K562 (cell line): ENCODE measurements around the gene CHPF. TPM values are rescaled to one million over a fixed set of nuclear protein-coding genes. Genes with fewer than 3 reads are reported as not detected.

ENCODE experiments used
- CBX3 ChIP-seq, 2 experiments: IDR thresholded peaks; 1 replicate in 1 of 2; 2 replicates in 1 of 2; pipeline ENCODE4 v1.6.1; 2012; ENCODE audit warnings: inconsistent platforms in 2 of 2, low read length in 2 of 2, borderline replicate concordance in 1 of 2, control low read depth in 1 of 2
- COPS2 ChIP-seq: fragments of 450-650 bp; conservative IDR thresholded peaks from 2 replicates; pipeline ENCODE4 v1.6.1; 2016; ENCODE audit warnings: mild to moderate bottlenecking, moderate library complexity
- E2F1 ChIP-seq: sonication (generic); formaldehyde crosslinking; IDR thresholded peaks from 2 replicates; pipeline ENCODE4 v1.8.1; 2023; ENCODE audit warnings: mild to moderate bottlenecking, missing genetic modification reagents, moderate library complexity
- HMBOX1 ChIP-seq: sonication (generic); IDR thresholded peaks from 2 replicates; pipeline ENCODE4 v1.6.1; 2016
- ILK ChIP-seq: fragments of 450-650 bp; IDR thresholded peaks from 2 replicates; pipeline ENCODE4 v1.6.1; 2016; ENCODE audit warnings: missing genetic modification characterization, low read depth, mild to moderate bottlenecking, missing compliant biosample characterization, moderate library complexity, borderline replicate concordance
- KDM4B ChIP-seq, 2 experiments: fragments of 450-650 bp in 1 of 2; sonication (generic) in 1 of 2; IDR thresholded peaks; 2 replicates each; pipeline ENCODE4 v1.6.1; 2016 to 2017; ENCODE audit warnings: borderline replicate concordance in 2 of 2, antibody characterized with exemption in 1 of 2, low read depth in 1 of 2, mild to moderate bottlenecking in 1 of 2
- KLF1 ChIP-seq: fragments of 450-650 bp; IDR thresholded peaks from 2 replicates; pipeline ENCODE4 v1.6.1; 2016; ENCODE audit warnings: missing genetic modification characterization, missing compliant biosample characterization
- NR4A1 ChIP-seq, 2 experiments: fragments of 250-450 bp in 1 of 2; fragments of 450-650 bp in 1 of 2; sonication (Bioruptor Pico) in 1 of 2; IDR thresholded peaks; 2 replicates each; pipeline versions ENCODE4 v1.4.0 to v1.6.1; 2016 to 2020; ENCODE audit warnings: mild to moderate bottlenecking in 2 of 2, missing compliant biosample characterization in 1 of 2, missing genetic modification characterization in 1 of 2, moderate library complexity in 1 of 2
- POLR3G ChIP-seq: IDR thresholded peaks from 2 replicates; pipeline ENCODE4 v1.6.1; 2011; ENCODE audit not compliant: insufficient read length, insufficient replicate concordance; ENCODE audit errors: extremely low read depth
- RREB1 ChIP-seq: fragments of 250-450 bp; sonication (Bioruptor Pico); IDR thresholded peaks from 2 replicates; pipeline ENCODE4 v1.4.0; 2020
- SMARCC2 ChIP-seq: fragments of 450-650 bp; IDR thresholded peaks from 2 replicates; pipeline ENCODE4 v1.6.1; 2017; ENCODE audit warnings: antibody characterized with exemption, moderate library complexity, mild to moderate bottlenecking, low read depth
- SNIP1 ChIP-seq: fragments of 450-650 bp; IDR thresholded peaks from 2 replicates; pipeline ENCODE4 v1.7.1; 2017; ENCODE audit warnings: low read depth, mild to moderate bottlenecking
- ZBTB8A ChIP-seq: fragments of 450-650 bp; IDR thresholded peaks from 2 replicates; pipeline ENCODE4 v1.6.1; 2018; ENCODE audit warnings: mild to moderate bottlenecking, moderate library complexity; ENCODE audit not compliant: partially characterized antibody
- ZC3H11A ChIP-seq: IDR thresholded peaks from 2 replicates; pipeline ENCODE4 v1.6.1; 2012; ENCODE audit warnings: low read depth, low read length, improper control_type of control experiment
- ZNF232 ChIP-seq: sonication (generic); formaldehyde crosslinking; IDR thresholded peaks from 2 replicates; pipeline ENCODE4 v1.8.0; 2022; ENCODE audit warnings: mild to moderate bottlenecking, missing genetic modification reagents
- ZNF668 ChIP-seq: fragments of 250-450 bp; sonication (Bioruptor Pico); IDR thresholded peaks from 2 replicates; pipeline ENCODE4 v1.8.0; 2022; ENCODE audit warnings: mild to moderate bottlenecking, inconsistent platforms
- ZNF740 ChIP-seq, 3 experiments: fragments of 200-800 bp in 1 of 3; sonication (Bioruptor generic) in 1 of 3; sonication (generic) in 1 of 3; formaldehyde crosslinking in 1 of 3; IDR thresholded peaks; 2 replicates each; pipeline versions ENCODE4 v1.6.1 to v1.8.0; 2016 to 2022; ENCODE audit warnings: mild to moderate bottlenecking in 2 of 3, missing compliant biosample characterization in 2 of 3, missing genetic modification characterization in 2 of 3, missing genetic modification reagents in 1 of 3
- polyA plus RNA-seq, 8 experiments: library from polyadenylated mRNA; depleted of rRNA in 4 of 8; stranded (reverse) in 5 of 8; unstranded in 3 of 8; fragments of >200 nt; fragmentation: Nextera tagmentation in 2 of 8; fragmentation: Illumina TruSeq in 1 of 8; extraction: Ambion mirVana in 2 of 8; extraction: Trizol in 1 of 8; gene quantifications; 2 replicates each; pipeline versions ENCODE4 v1.2.1 to v1.2.3, GENCODE V29; 2011 to 2014; ENCODE audit warnings: inconsistent platforms in 1 of 8, missing spikeins in 1 of 8
- total RNA-seq, 7 experiments: library from RNA; depleted of rRNA in 6 of 7; stranded (reverse); fragments of >200 nt in 6 of 7; fragmentation: Illumina TruSeq in 2 of 7; extraction: Trizol in 2 of 7; gene quantifications; 2 replicates each; pipeline versions ENCODE4 v1.2.1 to v1.2.3, GENCODE V29; 2011 to 2021; ENCODE audit warnings: low replicate concordance in 1 of 7

CHPF gene
- total and polyA plus RNA-seq, 9 of the 15 experiments (the other 6 are each of a cell fraction or from before 2014, with no cell fraction given): 0.15 to 57.2 (median 7.9) TPM

GRCh38 chr2:219498280-219499057 is 45.1 kb downstream of the CHPF start, which contains the start of gene GMPPA (continued):
- 0 out of 2 replicates have a peak, but pooled peaks have one; percentile 6 for TF ChIP-seq KLF1
- TF ChIP-seq ZNF668 (CRISPR knock-in tag): no peak
- no peak for TF ChIP-seq ZBTB8A
- TF ChIP-seq COPS2: no peak
- no peak; the same call in 1 of the 2 replicates for TF ChIP-seq HMBOX1
- no peak for TF ChIP-seq ILK (tag)
- no peak for TF ChIP-seq ZC3H11A
- no peak for TF ChIP-seq RREB1 (CRISPR knock-in tag)
- 0 out of 3 replicates have a peak, but pooled peaks of 1 of the 2 experiments have one; percentile 9 for TF ChIP-seq CBX3 (IDR thresholded peaks at IDR 0.05; ENCODE audit: borderline replicate concordance in 1 of 2, low read length in 2 of 2)
- no peak for TF ChIP-seq ZNF232 (CRISPR knock-in tag)
- TF ChIP-seq ZNF740 (CRISPR knock-in tag; IDR thresholded peaks at IDR 0.05): 0 out of 2 replicates have a peak, but pooled peaks have one; percentile 60
- TF ChIP-seq ZNF740 (tag; IDR thresholded peaks at IDR 0.05): no peak
- TF ChIP-seq SMARCC2: no peak
- no peak for TF ChIP-seq NR4A1 (CRISPR knock-in tag; IDR thresholded peaks at IDR 0.05)
- no peak for TF ChIP-seq NR4A1 (tag; IDR thresholded peaks at IDR 0.05)
- no peak for TF ChIP-seq POLR3G
- TF ChIP-seq E2F1 (CRISPR knock-in tag): no peak
- TF ChIP-seq KDM4B (IDR thresholded peaks at IDR 0.05; ENCODE audit: borderline replicate concordance in 2 of 2, low read depth in 1 of 2): no peak; a peak in 1 of 4 replicates
- TF ChIP-seq SNIP1: no peak; the same call in 1 of the 2 replicates
